GM21526 (cell line): ENCODE results near the gene NOC2L.

ENCODE experiments used
- ATAC-seq: cut with Tn5 transposase; IDR thresholded peaks from one replicate; pipeline ENCODE4 v1.9.1; 2021; ENCODE audit warnings: moderate library complexity; ENCODE audit not compliant: unreplicated experiment, low FRiP score

The NOC2L gene

DNA sequence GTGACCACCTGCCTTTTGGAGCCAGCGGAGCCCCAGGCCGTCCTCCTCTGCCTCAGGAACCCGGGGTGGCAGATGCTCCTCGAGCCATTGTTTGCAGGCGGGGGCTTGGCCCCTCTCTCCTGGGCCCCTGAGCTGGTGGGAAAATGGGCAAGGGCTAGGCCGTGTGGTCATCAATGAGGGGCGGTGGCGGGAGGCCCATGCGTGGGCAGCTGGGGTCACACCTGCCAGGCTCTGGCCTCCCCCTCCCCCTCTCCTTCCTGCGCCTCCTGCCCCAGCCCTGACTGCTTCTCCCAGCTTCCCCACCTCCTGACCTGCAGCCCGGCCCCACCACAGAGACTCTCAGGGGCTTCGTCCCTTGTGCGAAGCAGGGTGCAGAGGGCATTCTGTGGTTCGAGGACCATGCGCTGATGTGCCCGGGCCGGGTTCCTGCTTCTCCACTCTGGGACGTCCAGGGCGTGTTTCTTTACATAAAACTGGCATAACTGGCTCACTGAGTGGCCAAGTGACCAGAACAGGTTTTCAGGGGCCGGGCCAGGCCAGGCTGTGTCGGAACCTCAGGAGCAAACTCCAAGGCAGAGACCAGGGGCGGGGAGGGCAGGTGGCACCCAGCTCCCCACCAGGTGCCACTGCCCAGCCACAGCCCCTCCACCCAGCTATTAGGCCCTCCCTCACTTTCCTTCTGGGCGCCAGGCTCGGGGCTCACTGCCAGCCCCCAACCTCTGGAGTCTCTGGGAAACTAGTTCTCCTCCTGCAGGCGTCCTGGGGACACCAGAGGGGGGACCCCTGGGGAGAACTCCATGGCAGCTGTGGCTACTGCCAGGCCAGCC, 26.1 kb downstream of the NOC2L start:
- no peak for ATAC-seq

DNA sequence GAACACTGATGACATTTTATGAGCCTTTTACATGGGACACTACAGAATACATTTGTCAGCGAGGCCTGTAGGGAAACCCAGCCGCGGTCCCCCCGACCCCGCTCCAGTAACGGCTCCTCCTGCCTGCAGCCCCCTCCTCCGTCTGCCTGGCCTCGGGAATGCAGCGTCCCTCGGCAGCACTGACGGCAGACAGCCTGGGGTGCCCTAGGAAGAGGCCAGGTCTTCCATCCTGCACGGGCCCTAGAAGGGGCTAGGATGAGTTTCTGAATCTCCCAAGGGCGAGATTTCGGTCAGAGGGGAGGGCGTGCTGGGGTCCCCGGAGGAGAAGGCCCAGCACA, 26.9 kb downstream of the NOC2L start:
- no peak for ATAC-seq

DNA sequence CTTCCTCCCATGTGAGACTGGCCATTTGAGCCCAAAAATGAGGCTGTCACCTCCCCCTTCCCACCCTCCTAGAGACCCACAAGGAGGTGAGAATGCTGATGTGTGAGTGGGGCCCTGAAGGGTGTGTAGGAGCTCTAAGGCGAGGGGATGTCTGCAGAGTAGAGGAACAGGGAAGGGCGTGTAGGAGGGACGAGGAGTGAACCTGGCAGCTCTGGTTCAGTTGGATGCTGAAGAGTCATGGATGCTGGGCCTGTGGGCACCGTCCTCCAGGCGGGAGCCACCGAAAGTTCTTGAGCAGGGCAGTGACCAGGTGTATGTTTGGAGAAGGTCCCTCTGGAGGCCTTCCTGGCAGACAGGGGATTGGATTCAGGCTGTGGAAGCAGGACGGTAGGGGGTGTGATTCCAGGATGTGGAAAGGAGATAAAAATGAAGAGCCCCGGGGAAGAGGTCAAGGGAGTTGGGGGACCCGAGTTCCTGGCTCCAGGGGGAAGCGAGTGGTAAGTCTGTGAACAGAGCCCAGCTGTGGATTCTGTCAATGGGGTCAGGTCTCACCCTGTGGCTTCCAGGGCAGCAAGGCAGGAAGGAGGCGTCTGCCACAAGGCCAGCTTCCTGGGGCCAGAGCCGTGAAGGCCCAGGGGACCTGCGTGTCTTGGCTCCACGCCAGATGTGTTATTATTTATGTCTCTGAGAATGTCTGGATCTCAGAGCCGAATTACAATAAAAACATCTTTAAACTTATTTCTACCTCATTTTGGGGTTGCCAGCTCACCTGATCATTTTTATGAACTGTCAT, 27.5 kb downstream of the NOC2L start:
- ATAC-seq, result no peak

DNA sequence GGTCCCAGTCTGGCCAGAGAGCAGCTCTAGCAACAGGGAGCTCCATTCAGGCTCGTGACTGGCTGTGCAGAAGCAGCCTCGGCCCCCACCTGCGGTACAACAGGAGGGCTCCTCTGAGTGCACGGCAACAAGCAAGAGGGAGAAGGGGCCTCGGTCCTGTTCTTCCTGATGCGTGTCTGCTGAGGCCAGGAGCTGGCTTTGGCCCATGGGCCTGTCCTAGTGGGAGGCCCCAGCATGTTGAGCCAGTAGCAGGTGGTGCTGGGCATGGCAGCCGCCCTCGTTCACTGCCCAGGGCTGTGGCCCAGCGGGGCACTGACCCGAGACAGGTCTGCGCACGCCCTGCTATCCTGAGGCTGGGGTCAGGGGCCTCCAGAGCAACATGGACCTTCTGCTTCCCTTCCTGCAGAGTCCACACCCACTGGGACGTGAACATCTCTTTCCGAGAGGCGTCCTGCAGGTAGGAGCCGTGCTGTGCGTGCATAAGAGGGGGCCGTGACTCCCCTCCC, 28.4 kb downstream of the NOC2L start:
- no peak for ATAC-seq

DNA sequence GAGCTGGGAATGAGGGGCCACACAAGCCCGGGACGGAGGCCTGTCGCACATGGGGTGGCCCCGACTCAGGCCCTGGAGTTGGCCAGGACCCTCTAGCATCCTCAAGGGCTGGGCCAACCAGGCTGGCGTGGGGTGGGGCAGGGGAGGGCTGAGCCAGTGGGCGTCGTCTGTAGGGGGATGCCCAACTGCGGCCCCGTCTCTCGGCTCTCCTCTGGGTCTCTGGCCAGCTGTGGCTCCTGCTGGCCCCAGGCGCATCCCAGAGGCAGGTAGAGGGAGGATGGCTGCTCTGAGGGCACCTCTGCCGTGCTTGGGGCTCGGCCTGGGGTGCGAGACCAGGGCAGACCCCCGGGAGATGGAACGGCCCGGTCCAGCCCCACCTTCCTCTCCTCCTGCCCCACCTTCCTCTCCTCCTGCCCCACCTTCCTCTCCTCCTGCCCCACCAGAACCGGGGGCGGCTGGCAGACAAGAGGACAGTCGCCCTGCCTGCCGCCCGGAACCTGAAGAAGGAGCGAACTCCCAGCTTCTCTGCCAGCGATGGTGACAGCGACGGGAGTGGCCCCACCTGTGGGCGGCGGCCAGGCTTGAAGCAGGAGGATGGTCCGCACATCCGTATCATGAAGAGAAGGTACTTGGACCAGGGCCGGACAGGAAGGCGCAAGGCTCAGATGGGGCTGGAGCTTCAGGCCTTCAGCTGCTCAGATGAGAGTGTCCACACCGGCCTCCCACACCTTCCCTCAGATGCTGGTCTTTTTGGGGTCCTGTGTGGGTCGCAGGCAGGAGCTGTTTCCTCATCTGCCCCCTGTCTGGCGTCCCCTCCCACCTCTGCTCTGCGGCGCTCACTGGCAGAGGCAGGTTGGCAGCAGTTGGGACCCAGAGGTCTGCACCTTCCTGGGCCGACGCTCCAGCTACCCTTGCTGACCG, 29.1 kb downstream of the NOC2L start:
- no peak for ATAC-seq

DNA sequence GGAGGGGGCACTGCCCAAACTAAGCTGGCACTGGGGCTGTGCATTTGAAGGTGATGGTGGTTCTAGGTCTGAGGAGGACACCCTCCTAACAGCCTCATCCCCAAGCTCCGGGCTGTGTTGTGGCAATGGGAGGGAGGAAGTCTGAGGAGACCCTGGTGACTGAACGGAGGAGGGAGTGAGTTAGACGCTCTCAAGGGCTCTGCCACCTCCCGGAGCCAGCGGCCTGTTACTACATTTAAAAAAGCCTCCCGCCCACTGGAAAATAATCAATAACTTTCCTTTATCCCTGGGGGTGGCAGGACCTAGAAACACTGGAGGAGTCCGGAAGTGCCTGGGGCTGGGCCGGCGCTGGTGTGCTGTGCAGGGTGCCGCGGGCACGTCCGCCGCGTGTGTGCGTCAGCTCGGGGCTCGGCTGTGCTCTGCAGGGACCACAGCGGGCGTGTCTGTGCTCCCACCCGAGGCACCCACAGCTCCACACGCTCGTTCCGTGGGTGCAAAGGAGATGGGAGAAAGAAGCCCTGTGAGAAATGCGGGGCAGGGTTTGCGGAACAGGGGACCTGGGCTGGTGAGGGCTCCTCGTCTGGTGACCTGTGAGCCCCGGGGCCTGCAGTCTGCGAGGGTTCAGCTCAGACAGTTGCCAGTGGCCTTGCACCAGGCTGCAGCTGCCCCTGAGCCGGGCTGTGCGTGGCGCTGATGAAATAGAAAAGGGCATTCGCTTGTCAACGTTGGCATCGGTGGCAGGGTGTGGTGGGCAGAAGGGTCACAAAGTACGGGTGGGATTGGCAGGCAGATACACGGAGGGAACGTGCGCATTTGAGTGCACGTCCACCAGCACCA, 30.0 kb downstream of the NOC2L start:
- no peak for ATAC-seq

DNA sequence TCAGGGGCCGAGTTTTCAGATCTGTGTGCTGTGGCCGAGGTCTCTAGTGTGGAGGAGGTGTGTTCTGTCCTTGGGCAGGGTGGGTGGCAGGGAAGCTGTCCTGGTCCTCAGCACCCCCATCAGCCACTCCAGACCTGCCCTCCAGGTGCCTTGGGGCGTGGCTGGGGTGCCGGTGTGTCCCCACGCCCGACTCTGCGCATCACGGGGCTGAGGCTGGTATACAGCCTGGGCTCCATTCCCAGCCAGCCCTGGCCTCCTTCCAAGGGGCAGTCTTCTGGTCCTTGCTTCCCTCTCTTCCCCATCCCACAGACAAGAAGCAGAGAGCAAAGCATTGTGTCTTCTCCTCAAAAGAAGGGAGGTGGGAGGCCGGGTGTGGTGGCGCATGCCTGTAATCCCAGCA, 31.3 kb downstream of the NOC2L start:
- no peak for ATAC-seq

DNA sequence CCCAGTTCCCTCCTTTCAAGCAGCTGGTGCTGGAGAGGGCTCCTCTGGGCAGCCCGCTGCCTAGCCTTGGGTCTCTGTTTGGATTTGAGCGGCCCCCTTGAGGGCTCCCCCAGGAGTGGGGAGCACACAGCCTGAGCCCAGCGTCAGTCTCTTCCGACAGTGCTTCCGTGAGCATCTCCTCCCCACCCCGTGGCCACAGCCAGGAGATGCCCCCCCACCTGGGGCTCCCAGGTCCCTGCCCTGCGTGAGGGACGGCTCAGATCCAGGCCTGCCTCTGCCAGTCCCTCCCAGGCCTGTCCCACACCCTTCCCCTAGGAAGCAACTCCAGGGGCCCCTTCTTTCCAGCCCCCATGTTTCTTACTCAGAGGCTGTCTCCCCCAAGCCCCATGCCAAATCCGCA, 31.8 kb downstream of the NOC2L start:
- no peak for ATAC-seq

DNA sequence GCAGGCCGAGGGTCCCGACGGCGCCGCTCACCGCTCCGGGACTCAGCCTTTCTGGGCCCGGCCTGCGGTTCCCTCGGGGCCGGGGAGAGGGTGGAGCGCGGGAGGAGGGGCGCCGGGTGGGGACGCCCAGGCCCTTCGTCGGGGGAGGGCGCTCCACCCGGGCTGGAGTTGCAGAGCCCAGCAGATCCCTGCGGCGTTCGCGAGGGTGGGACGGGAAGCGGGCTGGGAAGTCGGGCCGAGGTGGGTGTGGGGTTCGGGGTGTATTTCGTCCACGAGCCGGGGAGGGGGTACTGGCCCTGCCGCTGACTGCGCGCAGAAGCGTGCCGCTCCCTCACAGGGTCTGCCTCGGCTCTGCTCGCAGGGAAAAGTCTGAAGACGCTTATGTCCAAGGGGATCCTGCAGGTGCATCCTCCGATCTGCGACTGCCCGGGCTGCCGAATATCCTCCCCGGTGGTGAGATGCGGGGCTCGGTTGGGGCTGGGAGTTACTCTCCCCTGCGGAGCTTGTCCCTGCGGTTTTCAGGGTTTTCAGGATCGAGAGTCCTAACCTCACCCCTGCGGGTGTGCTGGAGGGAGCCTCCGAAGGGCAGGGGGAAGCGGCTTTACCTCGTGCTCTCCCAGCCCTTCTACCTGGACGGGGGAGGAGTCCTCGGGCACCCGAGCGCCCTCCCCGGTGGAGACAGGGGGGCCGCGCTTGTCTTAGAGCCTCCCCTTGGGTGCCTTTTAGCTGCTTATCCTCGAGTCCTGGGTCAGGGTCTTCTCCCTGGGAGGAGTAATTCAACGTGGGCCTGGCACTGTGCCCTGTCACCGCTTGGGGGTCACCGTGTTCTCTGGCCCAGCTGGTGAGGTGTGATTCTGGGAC, 33.3 kb downstream of the NOC2L start:
- ATAC-seq, result no peak

DNA sequence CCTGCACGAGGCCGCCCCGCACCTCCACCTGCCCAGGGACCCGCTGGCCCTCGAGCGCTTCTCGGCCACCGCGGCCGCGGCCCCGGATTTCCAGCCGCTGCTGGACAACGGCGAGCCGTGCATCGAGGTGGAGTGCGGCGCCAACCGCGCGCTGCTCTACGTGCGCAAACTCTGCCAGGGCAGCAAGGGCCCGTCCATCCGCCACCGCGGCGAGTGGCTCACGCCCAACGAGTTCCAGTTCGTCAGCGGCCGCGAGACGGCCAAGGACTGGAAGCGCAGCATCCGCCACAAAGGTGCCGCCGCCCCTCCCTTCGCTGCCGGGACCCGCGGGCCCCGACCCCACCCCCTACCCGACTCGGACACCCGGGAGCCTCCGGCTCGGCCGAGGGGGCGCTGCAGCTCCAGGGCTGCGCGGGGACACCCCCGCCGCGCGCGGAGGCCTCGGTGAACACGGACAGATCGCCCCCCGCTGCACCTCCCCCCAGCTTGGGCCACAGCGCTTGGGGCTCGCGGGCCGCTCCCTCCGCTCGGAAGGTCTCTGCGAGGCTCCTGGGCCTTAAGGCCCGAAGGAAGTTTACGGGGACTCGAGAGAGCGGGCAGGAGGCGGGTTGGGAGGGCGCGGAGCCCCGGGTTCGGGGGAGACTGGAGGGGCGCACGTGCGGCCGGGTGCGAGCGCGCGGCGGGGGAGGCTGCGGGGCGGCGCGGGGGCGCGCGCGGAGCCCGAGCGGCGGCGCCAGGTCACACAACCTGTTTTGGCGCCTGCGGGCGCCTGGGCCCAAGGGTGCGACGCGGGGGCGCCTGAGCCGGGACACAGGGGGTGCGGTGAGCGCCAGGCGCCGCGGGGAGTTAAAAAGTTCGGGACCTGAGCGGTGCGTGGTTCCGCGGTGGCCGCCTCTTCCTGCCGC, 34.1 kb downstream of the NOC2L start:
- ATAC-seq, result no peak

DNA sequence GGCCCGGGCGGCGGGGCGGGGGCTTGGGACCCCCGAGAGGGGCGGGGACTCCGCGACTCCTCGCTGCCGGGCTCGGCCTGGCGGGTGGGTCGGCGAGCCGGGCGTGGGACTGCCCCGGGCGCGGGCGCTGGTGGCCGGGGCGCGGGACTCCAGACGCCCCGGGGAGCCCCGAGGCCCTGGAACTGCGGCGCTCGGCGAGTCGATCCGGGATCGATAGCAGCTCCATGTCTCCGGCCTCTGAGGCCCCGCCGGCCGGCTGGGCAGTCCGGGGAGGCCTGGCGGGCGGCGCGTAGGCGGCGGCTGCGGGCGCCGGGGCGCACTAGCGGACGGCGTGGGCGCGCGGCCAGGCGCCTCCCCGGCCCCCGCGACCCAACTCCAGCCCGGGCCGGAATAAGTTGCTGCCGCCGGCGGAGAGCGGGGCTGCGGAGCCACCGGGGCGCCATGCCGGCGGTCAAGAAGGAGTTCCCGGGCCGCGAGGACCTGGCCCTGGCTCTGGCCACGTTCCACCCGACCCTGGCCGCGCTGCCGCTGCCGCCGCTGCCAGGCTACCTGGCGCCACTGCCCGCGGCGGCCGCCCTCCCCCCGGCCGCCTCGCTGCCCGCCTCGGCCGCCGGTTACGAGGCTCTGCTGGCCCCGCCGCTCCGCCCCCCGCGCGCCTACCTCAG, 34.9 kb downstream of the NOC2L start:
- ATAC-seq, result no peak

DNA sequence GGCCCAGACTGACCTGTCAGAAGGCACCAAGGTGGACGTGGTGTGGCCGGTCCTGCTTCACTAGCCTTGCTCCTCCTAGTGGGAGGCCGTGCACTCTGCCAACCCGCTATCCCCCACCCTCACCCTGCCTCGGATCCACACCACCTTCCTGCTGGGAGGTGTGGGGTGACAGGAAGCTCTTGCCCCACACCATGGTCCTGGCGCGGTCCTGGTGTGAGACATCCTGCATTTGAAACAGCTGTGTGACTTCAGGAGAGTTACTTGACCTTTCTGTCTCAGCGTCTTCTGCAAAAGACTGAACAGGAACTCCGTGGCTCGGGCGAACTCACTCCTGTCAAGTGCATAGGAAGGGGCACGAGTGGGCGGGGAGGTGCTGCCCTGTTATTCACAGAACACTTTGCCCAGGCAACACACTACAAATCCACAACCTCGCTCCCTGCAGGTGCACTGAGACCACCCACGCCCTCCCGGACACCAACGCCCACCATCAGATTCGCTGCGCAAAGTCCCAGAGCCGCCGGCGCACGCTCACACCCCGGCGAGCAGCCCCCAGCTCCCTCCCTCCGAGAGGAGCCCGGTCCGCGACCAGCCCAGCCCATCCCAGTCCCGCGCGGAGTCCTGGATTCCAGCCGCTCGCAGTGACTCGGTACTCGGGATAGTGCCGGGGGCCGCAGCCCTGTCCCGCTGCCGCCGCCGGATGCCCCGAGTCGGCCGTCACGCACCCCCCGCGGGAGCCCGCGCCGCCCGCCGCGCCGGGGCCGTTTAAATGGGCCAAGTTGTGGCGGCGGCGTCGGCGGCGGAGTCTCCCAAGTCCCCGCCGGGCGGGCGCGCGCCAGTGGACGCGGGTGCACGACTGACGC, 35.7 kb downstream of the NOC2L start, which contains the start of gene SAMD11:
TSS of gene SAMD11 (plus strand) at position 793 of the 860 bp plus-strand sequence. CDS start 509 bp downstream, outside the sequence.
- no peak for ATAC-seq

DNA sequence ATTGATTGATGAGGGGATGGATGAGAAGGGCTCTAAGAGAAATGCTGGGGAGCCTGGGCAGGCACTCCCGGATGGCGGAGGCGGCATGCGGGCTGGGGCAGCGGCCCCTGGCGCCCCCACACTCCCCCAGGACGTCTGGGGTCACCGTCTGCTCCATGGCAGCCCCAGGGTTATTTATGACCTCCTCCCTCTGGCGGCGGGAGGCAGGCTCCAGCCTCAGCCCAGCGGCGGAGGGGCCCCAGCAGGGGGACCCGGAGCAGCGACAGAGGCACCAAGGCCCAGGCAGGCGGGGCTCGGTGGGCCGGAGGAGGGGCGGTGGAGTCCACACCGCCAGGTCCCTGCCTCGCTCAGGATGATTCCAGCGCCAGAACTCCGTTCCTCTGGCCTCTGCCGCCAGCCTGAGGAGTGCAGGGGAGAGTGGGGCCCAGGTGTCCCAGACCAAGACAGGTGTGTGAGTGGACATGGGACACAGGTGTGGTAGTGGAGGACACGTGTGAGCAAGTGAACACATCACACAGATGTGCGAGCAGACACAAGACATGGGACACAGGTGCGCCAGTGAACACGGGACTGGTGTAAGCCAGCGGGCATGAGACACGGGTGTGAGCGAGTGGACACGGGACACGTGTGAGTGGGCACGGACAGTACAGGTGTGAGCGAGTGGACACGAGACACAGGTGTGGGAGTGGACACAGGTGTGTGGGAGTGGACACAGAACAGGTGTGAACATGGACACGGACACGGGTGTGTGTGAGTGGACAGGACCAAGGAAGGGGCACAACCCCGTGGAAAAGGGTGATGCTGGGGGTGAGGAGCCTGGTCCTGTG, 37.8 kb downstream of the NOC2L start:
- no peak for ATAC-seq

DNA sequence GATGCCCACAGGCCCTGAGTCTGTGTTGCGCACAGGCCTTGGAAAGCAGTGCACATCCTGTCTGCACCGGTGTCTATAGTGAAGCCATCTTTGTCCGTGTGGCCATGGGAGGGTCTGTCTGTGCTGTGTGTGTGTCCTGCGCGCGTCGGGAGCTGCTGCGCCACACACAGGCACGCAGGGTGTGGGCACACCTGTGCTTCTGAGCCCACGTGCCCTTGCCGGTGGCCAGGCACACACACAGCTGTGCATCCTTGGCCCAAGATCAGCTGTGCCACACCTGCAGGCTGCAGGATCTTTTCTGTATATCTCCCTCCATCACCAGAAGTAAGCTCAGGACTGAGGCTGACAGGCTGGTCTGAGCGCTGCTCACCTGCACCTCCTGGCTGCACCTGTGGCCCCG, 38.5 kb downstream of the NOC2L start:
- ATAC-seq, result no peak

DNA sequence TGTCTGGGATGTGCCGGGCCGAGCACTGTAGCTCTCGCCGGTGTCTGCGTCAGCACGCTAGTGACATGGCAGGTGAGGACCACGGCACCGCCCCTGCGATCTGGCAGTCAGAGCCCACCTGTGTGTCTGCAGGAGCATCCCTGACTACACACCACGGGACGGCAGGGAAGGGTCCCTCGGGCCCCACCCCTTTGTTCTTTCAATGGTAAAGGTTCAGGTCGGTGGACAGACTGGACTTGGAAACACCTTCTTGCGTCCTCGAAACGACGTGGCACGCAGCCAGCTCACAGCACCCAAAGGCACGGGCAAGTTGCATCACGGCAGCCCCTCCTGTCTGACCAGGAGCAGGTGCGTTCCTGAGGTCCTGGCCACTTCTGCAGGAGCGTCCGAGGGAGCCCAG, 39.0 kb downstream of the NOC2L start:
- ATAC-seq, result no peak
